CD4-positive, alpha-beta T cell treated with Interleukin-6 at 100 ng/mL for 8 hours (primary cell): ENCODE measurements around the gene SGTA.

ENCODE experiments used
- DNase-seq: peaks from one replicate; pipeline ENCODE4 v3.0.0-alpha.2; 2020; ENCODE audit warnings: mixed read lengths, low spot score

The SGTA gene

GRCh38 chr19:2770055-2771013, 12.7 kb downstream of the SGTA start:
- DNase-seq = no peak

GRCh38 chr19:2769218-2769617, 13.9 kb downstream of the SGTA start:
- no peak for DNase-seq

DNA sequence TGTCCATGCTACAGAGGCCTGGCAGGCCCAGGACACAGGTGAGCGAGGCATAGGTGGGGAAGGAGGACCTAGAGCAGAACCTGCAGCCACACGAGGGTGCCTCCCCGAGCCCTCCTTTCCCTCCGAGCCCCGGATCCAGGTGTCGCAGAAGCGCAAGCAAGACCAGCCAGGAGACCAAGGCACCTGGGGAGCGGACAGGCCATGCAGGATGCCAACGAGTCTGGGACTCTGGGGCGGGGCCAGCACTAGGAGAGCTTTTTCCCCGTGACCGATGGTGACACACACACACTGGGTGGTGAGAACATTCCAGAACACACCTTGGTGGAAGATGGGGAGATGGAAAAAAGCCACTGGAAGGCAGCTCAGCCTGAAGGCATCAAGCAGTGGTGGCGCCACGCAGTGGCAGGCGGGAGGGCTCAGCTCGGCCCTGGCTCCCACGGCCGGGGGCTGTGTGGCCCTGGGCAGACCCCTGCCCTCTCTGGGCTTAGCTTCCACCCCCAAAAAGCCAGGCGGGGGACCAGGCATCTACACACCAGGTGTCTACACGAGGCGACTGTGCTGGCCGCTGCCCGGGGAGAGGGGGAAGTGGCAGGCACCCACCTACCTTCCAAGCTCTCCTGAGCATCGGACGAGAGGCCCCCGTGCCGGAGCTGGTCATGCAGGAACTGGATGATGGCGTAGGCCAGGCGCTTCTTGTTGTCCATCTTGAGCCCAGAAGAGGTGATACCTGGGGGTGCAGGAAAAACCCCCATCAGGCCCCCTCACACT, 14.5 kb downstream of the SGTA start:
- no peak for DNase-seq

DNA sequence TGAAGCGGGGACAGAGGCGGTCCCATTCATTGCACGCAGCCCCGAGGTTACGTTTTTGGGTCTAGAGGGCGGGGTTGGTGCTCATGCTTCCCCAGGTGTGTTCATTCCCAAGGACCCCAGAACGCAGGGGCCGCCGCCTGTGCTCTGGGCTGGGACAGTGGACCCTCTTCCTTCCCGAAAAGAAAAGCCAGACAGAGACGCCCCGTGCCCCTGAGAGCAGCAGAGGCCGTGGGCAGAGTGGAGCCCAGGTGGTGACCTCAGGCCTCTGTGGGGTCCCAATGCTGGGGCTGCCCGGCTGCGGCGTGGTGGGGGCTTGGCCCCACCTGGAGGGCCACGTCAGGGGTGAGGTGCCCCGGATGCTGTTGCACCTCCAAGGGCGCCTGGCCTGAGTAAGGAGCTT, 15.4 kb downstream of the SGTA start:
- no peak for DNase-seq

DNA sequence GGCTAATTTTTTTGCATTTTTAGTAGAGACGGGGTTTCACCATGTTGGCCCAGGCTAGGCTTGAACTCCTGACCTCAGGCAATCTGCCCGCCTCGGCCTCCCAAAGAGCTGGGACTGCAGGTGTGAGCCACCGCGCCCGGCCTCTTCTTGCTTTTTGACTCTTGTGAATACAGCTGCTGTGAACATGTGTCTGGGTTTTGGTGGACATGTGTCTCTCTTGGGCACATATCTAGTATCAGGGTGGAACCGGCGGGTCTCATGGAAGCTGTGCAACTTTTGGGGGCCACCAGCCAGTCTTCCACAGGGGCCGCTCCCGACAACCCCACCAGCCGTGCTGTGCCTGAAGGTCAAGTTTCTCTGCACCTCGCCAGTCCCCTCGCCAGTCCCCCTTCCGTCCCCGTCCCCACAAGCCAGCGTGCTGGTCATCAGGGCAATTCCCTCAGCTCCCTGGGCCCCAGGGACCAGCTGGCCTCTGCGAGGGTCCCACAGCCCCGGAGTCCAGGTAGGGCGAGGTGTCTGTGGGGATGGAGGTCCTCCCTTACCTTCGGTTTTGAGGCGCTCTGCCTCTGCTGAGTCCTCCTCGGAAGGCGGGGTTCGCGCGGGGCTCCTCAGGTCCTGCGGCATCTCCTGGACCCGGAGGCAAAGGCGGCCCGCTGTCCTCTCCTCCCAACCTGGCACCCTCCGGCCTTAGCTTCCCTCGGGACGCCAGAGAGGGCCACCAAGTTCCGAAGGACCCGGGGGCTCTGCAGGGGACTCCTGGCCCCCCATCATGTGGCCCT, 16.3 kb downstream of the SGTA start:
- no peak for DNase-seq

DNA sequence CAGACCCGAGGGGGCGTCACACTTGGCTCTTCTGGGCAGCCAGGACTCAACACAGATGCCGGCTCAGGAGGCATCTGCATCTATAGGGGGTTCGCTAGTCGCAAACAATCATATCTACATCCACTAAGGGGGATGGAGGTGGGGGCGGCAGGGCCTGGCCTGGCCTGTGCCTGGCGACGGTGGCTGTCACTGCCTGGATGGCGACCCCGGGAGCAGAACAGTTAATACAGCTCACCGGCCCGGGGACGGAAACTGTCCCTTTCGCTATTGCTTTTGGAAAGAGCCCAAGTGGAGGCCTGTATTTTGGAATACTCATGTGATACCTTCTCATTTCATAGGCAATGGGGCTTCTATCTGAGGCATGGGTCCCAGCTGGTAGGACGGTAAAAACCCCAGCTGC, 17.7 kb downstream of the SGTA start:
- DNase-seq = no peak

DNA sequence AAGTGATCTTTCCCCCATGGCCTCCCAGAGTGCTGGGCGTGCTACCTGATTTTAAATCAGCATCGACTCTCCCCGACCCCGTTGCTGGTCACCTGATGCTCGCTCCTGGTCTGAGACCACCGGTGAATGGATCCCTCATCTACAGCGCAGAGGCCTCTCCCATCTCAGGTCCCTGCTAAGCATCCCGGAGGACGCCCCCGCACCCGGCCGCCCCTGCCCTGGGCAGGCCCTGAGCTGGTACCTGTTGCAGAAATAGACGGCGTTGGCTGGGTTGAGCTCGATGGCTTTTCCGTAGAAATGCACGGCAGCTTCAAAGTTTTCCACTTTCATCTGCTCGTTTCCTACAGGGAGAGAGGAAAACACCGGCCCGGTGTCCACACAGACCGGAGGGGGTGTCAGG, 18.1 kb downstream of the SGTA start:
- DNase-seq = no peak

GRCh38 chr19:2763687-2764086, 19.4 kb downstream of the SGTA start:
- no peak for DNase-seq

- no peak for DNase-seq
Measured at GRCh38 chr19:2762783-2763496, 20.1 kb downstream of the SGTA start.

DNA sequence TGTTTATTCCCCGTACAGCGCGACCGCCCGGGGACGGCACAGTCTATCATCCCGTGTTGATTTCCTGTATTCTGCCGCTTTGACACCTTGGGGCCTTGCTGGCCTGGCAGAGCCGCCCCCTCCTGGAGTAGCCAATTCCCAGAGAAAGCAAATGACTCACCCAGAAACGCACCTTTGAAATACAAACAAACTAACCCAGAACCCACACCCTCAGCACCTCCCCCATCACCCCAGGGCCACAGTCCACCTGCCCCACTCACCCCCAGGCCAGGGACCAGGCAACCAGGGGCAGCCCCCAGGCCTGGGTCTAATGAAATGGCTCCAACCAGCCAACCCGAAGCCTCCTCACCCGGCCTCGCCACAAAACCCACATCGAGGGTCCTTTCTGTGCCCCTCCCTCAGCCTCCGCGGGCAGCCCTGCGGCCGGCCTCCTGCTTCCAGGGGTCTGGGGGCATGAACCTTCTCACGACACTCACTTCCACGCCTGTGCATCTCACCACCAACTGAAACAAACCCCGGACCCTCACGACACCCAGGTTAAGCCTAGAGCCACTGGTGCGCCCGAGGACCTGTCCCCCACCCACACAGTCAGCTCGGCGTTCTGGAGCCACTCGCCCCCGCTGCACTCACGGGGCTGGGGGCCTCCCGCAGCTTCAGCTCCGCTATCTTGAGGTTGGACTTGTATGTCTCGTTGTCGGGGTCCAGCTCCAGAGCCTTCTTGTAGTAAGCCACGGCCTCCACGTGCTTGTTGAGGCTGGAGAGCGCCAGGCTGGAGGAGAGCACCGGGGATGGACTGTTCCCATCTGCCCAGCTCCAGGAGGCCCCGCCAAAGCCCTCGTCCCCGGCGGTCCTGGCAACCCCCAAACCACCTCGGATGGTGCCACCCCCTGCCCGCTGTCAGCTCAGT, 20.9 kb downstream of the SGTA start:
- DNase-seq = no peak

DNA sequence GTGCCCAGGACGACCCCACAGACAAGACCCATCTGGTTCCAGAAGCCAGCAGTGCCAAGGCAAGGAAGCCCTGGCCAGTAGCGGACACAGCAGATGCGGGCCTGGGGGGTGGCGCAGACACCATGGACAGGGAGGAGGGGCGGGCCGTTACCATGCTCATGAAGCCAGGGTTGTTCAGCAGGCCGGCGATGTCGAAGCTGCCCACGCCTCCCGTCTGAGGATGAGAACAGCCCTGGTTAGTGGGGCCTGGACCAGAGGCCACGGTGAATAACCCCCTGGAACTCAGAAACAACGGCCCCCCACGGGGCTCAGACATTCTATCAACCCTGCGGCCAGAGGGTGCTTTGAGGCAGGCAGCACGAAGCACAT, 21.8 kb downstream of the SGTA start:
- DNase-seq = no peak

- no peak for DNase-seq
Measured at GRCh38 chr19:2759965-2760364, 23.1 kb downstream of the SGTA start.

DNA sequence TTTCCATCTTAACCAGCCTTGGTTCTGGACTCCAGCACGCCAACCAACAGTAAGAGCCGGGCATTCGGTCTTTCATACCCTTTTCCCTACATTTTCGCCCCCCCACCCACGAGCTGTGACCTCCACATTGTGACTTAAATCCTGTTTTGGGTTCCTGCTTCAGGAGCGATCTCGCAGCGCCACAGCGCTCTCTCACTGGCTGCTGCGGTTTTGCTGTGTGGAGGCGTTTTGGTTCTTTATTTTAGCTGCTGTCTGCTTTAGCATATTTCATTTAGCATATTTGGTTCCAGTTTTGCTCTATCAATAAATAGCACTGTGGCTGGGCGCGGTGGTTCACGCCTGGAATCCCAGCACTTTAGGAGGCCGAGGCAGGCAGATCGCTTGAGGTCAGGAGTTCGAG, 23.7 kb downstream of the SGTA start:
- no peak for DNase-seq

DNA sequence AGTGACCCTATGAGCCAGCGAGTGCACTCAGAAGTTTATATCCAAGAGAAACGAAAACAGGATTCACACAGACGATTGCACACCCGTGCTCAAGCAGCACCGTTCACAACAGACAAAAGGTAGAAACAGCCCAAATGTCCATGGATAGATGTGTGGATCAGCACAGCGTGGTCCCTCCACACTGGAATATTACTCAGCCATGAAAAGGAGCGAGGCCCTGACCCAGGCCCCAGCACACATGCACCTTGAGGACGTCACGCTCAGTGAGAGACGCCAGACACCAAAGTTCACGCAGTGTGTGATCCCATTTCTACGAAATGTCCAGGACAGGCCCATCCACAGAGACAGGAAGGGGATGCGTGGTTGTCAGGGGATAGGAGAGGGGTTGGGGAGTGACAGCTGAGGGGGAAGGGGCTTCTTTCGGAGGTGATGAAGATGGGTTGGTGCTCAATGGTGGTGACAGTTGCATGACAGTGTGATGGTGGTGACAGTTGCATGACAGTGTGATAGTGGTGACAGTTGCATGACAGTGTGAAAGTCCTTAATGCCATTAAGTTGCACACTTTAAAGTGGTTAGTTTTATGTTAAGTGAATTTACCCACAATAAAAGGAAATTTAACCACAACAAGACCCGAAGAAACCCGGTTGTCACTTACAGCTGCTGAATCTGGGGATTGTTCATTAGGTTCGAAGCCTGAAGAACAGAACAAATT, 24.3 kb downstream of the SGTA start:
- DNase-seq = no peak

- DNase-seq = no peak
Measured at GRCh38 chr19:2756921-2757881, 25.9 kb downstream of the SGTA start.

DNA sequence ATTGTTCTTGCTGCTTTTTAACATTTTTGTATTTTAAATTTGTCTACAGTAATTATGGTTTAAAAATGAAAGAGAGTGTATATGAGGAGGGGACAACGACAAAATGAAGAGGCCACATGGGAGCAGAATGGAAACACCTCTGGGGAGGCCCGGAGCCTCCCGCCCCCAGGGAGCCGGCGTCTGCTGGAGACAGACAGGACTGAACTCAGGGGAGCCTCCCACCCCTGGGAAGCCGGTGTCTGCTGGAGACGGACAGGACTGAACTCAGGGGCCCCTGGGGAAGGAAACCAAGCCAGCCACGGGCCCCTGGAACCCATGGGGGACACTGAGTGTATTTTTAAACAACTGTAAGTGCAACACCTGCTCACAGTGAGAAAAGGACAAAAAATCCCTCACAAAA, 26.6 kb downstream of the SGTA start:
- DNase-seq = no peak

DNA sequence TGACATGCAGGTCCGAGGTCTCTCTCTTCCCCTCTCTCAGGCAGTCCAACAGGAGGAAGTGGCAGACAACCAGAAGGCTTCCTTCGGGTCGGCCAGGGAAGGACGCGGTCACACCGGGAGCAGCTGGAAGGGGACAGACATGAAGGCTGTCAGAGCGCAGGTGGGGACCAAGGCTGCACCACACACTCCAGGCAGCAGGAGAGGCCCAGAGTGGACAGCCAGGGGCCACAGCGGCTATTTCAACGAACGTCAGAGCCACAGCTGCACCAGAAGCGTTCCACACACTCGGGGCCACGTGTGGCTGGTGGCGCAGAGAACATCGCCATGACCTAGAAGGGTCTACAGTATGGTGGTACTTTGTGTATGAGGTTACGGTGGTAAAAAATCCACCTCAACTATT, 27.3 kb downstream of the SGTA start:
- no peak for DNase-seq

GRCh38 chr19:2755448-2755705, 27.7 kb downstream of the SGTA start:
- no peak for DNase-seq
